ENCODE data around the gene NRXN3.

DNA sequence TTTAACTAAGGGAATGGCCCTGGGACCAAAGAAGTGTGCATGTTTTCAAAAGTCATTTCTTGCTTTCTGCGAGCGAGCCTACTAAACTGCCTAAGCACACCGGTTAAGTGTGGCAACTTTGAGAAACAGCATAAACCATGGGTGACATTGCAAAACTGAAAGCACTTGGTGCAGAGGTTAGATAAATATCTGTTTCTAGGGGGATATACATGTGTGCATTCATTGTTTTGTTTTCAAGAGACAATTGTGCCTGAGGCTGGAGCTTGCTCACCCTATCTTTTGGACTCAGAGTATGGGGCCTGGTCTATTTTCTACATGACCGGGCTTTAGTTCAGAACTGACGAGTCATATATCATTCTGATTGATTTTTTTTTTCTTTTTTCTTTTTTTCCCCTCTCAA, 923.4 kb downstream of the NRXN3 start:
- TF ChIP-seq EZH2phosphoT487 (IDR thresholded peaks at IDR 0.05; ENCODE audit: borderline replicate concordance, low read length) (no peak), CTCF (conservative IDR thresholded peaks at IDR 0.05; ENCODE audit: low read depth, low read length) (no peak), EZH2 (IDR thresholded peaks at IDR 0.05; ENCODE audit: low read length, unreplicated experiment) (no peak)
